ENCODE data around the gene PPM1H.

DNA sequence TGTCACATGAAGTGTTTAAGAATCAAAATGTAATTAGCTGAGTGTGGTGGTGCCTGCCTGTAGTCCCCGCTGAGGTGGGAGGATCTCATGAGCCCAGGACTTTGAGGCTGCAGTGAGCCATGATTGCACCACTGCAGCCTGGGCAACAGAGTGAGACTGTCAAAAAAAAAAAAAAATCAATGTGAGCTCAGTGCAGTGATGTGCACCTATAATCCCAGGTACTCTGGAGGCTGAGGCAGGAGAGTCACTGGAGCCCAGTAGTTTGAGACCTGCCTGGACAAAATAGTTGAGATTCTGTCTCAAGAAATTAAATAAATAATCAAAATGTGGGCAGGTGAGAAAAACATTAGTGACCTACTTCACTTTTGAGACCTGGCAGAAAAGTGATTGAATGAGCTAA lies 328.3 kb downstream of the PPM1H start:
- TF ChIP-seq, protein P1, sequence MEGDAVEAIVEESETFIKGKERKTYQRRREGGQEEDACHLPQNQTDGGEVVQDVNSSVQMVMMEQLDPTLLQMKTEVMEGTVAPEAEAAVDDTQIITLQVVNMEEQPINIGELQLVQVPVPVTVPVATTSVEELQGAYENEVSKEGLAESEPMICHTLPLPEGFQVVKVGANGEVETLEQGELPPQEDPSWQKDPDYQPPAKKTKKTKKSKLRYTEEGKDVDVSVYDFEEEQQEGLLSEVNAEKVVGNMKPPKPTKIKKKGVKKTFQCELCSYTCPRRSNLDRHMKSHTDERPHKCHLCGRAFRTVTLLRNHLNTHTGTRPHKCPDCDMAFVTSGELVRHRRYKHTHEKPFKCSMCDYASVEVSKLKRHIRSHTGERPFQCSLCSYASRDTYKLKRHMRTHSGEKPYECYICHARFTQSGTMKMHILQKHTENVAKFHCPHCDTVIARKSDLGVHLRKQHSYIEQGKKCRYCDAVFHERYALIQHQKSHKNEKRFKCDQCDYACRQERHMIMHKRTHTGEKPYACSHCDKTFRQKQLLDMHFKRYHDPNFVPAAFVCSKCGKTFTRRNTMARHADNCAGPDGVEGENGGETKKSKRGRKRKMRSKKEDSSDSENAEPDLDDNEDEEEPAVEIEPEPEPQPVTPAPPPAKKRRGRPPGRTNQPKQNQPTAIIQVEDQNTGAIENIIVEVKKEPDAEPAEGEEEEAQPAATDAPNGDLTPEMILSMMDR (conservative IDR thresholded peaks at IDR 0.05; ENCODE audit: low read depth, low read length) = no peak
- TF ChIP-seq EZH2phosphoT487 (IDR thresholded peaks at IDR 0.05; ENCODE audit: borderline replicate concordance, low read length) = no peak
